ENCODE data around the gene TFB1M. TPM values are rescaled to one million over a fixed set of nuclear protein-coding genes. Genes with fewer than 3 reads are reported as not detected.

The TFB1M gene
- total and polyA plus RNA-seq, 2 donors (not counting 3 experiments of a cell fraction or from before 2014, with no cell fraction given), result 12.9 to 35.5 TPM

DNA sequence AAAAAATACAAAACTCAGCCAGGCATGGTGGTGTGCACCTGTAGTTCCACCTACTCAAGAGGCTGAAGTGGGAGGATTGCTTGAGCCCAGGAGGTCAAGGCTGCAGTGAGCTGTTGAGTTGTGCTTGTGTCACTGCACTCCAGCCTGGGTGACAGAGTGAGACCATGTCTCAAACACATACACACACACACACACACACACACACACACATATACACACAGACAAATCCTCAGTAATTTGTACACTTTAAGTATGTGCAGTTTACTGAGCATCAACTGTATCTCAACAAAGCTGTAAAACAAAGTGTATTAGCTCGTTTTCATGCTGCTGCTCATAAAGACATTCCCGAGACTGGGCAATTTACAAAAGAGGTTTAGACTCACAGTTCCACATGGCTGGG lies 7.3 kb downstream of the TFB1M start:
- Histone ChIP-seq H3K4me3 (replicated peaks in 1 of 3; ENCODE audit: insufficient read depth in 1 of 3, low read depth in 1 of 3, low read length in 3 of 3) (no peak overlapping the region), H3K36me3 (ENCODE audit: control insufficient read depth in 2 of 2, extremely low read depth in 1 of 2, insufficient read depth in 2 of 2, low read length in 2 of 2) (peaks cover 4 to 12% of the 10 kb centered on the region in 2 experiments), H3K27ac (ENCODE audit: insufficient read depth, low read depth, low read length) (no peak overlapping the region), H3K27me3 (ENCODE audit: control insufficient read depth in 2 of 2, insufficient read depth in 2 of 2, low read length in 2 of 2) (no peaks in the 10 kb centered on the region), H3K4me2 (ENCODE audit: insufficient read depth, low read length) (no peak overlapping the region), H2AFZ (ENCODE audit: low read depth, low read length) (no peak overlapping the region), H4K20me1 (replicated peaks; ENCODE audit: control insufficient read depth, extremely low read depth, insufficient read depth, low read length) (no peaks in the 10 kb centered on the region), H3K9me3 (replicated peaks; ENCODE audit: control insufficient read depth, insufficient read depth, low read length) (no peaks in the 10 kb centered on the region), H3K79me2 (ENCODE audit: control insufficient read depth, insufficient read depth, low read length) (peaks cover 35% of the 10 kb centered on the region), H3K9me1 (replicated peaks; ENCODE audit: control insufficient read depth, extremely low read depth, insufficient read depth, low read length) (no peaks in the 10 kb centered on the region), H3K9ac (replicated peaks; ENCODE audit: extremely low read depth, insufficient read depth, low read length) (no peak overlapping the region), H3K4me1 (ENCODE audit: control insufficient read depth, extremely low read depth, insufficient read depth, low read length) (peaks cover 30% of the 10 kb centered on the region)
- no peak for TF ChIP-seq MYC (IDR thresholded peaks at IDR 0.05; ENCODE audit: low read depth, low read length)
- TF ChIP-seq, protein P1, sequence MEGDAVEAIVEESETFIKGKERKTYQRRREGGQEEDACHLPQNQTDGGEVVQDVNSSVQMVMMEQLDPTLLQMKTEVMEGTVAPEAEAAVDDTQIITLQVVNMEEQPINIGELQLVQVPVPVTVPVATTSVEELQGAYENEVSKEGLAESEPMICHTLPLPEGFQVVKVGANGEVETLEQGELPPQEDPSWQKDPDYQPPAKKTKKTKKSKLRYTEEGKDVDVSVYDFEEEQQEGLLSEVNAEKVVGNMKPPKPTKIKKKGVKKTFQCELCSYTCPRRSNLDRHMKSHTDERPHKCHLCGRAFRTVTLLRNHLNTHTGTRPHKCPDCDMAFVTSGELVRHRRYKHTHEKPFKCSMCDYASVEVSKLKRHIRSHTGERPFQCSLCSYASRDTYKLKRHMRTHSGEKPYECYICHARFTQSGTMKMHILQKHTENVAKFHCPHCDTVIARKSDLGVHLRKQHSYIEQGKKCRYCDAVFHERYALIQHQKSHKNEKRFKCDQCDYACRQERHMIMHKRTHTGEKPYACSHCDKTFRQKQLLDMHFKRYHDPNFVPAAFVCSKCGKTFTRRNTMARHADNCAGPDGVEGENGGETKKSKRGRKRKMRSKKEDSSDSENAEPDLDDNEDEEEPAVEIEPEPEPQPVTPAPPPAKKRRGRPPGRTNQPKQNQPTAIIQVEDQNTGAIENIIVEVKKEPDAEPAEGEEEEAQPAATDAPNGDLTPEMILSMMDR (IDR thresholded peaks at IDR 0.05; ENCODE audit: extremely low read depth in 1 of 2, insufficient read depth in 1 of 2, low read depth in 1 of 2, low read length in 2 of 2), result no peak
- TF ChIP-seq POLR2AphosphoS5 (IDR thresholded peaks at IDR 0.05; ENCODE audit: insufficient read depth, low read depth, low read length), result no peak
- TF ChIP-seq FOS (IDR thresholded peaks at IDR 0.05; ENCODE audit: borderline replicate concordance, insufficient read depth, low read length), result no peak
- no peak for TF ChIP-seq GATA2 (IDR thresholded peaks at IDR 0.05; ENCODE audit: insufficient read depth, insufficient read length, low read depth, low read length)
- no peak for TF ChIP-seq JUN (IDR thresholded peaks at IDR 0.05; ENCODE audit: borderline replicate concordance, insufficient read depth, insufficient read length, low read depth)
- TF ChIP-seq EZH2 (IDR thresholded peaks at IDR 0.05; ENCODE audit: borderline replicate concordance, low read depth, low read length, severe bottlenecking), result no peak
- FAIRE-seq (no peak), DNase-seq (ENCODE audit: low read depth, low spot score) (no peak)
- dilution Hi-C loops (cut with MboI; ENCODE audit: extremely low pct_ligation_motif_present, low sequenced_read_pairs) (no loop called here), intact Hi-C loops (cut with micrococcal nuclease) (no loop called here)
- BruUV-seq (replicated peaks), result no TSS peak
- ChIA-PET POLR2A (no interaction called here), CTCF (no interaction called here)

All from endothelial cell of umbilical vein (primary cell).